ENCODE results near the gene JMJD6.
"Not testable (repeated sequence)": the region's sequence is repeated elsewhere in the genome, so short reads cannot be mapped to it uniquely, and the experiment has no call there.

Gene JMJD6

GRCh38 chr17:76710863-76711611 lies 15.4 kb downstream of the JMJD6 start, which contains the start of gene MXRA7:
Gene MXRA7, minus strand, starts transcription at chr17:76710965. Its CDS starts 19 bp downstream, at chr17:76710946.
- Histone ChIP-seq H3K9me2 (ENCODE audit: low read depth, low read length) (no peaks in the 10 kb centered on the region), H3K9ac (ENCODE audit: low read length) (no peak within 1 kb of the TSS), H3K4me1 (ENCODE audit: insufficient read depth, low read length, severe bottlenecking) (peaks cover 11% of the 10 kb centered on the region), H3K4me3 (ENCODE audit: low read depth, low read length, poor library complexity, severe bottlenecking) (peak within 1 kb of the TSS; percentile 48), H3F3A (ENCODE audit: insufficient read depth, low read length) (no peaks in the 10 kb centered on the region), H3K79me2 (ENCODE audit: insufficient read depth, low read length) (no peaks in the 10 kb centered on the region), H3K9me3 (ENCODE audit: low read length) (no peaks in the 10 kb centered on the region), H3K27me3 (ENCODE audit: insufficient read depth, low read length) (no peaks in the 10 kb centered on the region), H3K4me2 (ENCODE audit: low read length) (peak within 1 kb of the TSS; percentile 66), H4K20me1 (ENCODE audit: insufficient read depth, low read length) (no peaks in the 10 kb centered on the region), H2AFZ (ENCODE audit: low read length) (no peak within 1 kb of the TSS), H3K27ac (ENCODE audit: low read depth, low read length, poor library complexity, severe bottlenecking) (no peak within 1 kb of the TSS), H3K36me3 (ENCODE audit: insufficient read depth, low read length) (peaks cover 28% of the 10 kb centered on the region)
- TF ChIP-seq EZH2 (IDR thresholded peaks at IDR 0.05; ENCODE audit: borderline replicate concordance, low read length) (no peak), CTCF (IDR thresholded peaks at IDR 0.05; ENCODE audit: low read length) (no peak)

- Histone ChIP-seq H3K4me2 (ENCODE audit: low read length) (peak overlapping the region; percentile 39), H3K4me3 (ENCODE audit: low read depth, low read length, poor library complexity, severe bottlenecking) (peak overlapping the region; percentile 16), H3K36me3 (ENCODE audit: insufficient read depth, low read length) (peaks cover 20% of the 10 kb centered on the region)
- not testable (repeated sequence) for H3K4me1 ChIP-seq (ENCODE audit: insufficient read depth, low read length, severe bottlenecking); H3K9ac ChIP-seq (ENCODE audit: low read length); H3K27ac ChIP-seq (ENCODE audit: low read depth, low read length, poor library complexity, severe bottlenecking); H3K27me3 ChIP-seq (ENCODE audit: insufficient read depth, low read length); H3K9me3 ChIP-seq (ENCODE audit: low read length); H3K9me2 ChIP-seq (ENCODE audit: low read depth, low read length); H4K20me1 ChIP-seq (ENCODE audit: insufficient read depth, low read length); H2AFZ ChIP-seq (ENCODE audit: low read length); H3F3A ChIP-seq (ENCODE audit: insufficient read depth, low read length); H3K79me2 ChIP-seq (ENCODE audit: insufficient read depth, low read length)
These were observed 16.2 kb downstream of the JMJD6 start for GRCh38 chr17:76709951-76710862.

GRCh38 chr17:76709077-76709950 lies 17.1 kb downstream of the JMJD6 start:
- no peak overlapping the region for H2AFZ ChIP-seq (ENCODE audit: low read length)
- H3F3A ChIP-seq (ENCODE audit: insufficient read depth, low read length) = no peaks in the 10 kb centered on the region
- H3K27ac ChIP-seq (ENCODE audit: low read depth, low read length, poor library complexity, severe bottlenecking) = no peak overlapping the region
- no peak overlapping the region for H3K4me3 ChIP-seq (ENCODE audit: low read depth, low read length, poor library complexity, severe bottlenecking)
- H3K9me2 ChIP-seq (ENCODE audit: low read depth, low read length) = no peaks in the 10 kb centered on the region
- H3K4me2 ChIP-seq (ENCODE audit: low read length) = no peak overlapping the region
- TF ChIP-seq CTCF (IDR thresholded peaks at IDR 0.05; ENCODE audit: low read length) (no peak), EZH2 (IDR thresholded peaks at IDR 0.05; ENCODE audit: borderline replicate concordance, low read length) (no peak)
- H3K9ac ChIP-seq (ENCODE audit: low read length) = no peak overlapping the region
- peaks cover 4% of the 10 kb centered on the region for H3K4me1 ChIP-seq (ENCODE audit: insufficient read depth, low read length, severe bottlenecking)
- no peaks in the 10 kb centered on the region for H3K79me2 ChIP-seq (ENCODE audit: insufficient read depth, low read length)
- no peaks in the 10 kb centered on the region for H4K20me1 ChIP-seq (ENCODE audit: insufficient read depth, low read length)
- no peaks in the 10 kb centered on the region for H3K27me3 ChIP-seq (ENCODE audit: insufficient read depth, low read length)
- no peaks in the 10 kb centered on the region for H3K9me3 ChIP-seq (ENCODE audit: low read length)
- H3K36me3 ChIP-seq (ENCODE audit: insufficient read depth, low read length) = peaks cover 16% of the 10 kb centered on the region
